ENCODE data around the gene CSNK1A1. TPM values are rescaled to one million over a fixed set of nuclear protein-coding genes. Genes with fewer than 3 reads are reported as not detected.
A peak's percentile ranks its signal among the peaks of the same experiment; 100 is the strongest.

Gene CSNK1A1
- total RNA-seq, 1 donor from 2014 or later, result 335 TPM

GRCh38 chr5:149457393-149457763 is 93.9 kb downstream of the CSNK1A1 start:
- no peak overlapping the region for H3K27ac Mint-ChIP-seq
- H3K36me3 ChIP-seq, result no peaks in the 10 kb centered on the region
- no peak for DNase-seq (ENCODE audit: low spot score)
- H3K4me3 ChIP-seq, result no peak overlapping the region
- no peak overlapping the region for H3K9ac ChIP-seq
- no peak overlapping the region for H3K27ac ChIP-seq
- TF ChIP-seq EZH2 (IDR thresholded peaks at IDR 0.05) (no peak), CTCF (IDR thresholded peaks at IDR 0.05) (no peak), EZH2phosphoT487 (IDR thresholded peaks at IDR 0.05) (no peak)
- no peaks in the 10 kb centered on the region for H3K9me3 Mint-ChIP-seq
- H3K27me3 ChIP-seq, result no peaks in the 10 kb centered on the region
- peak overlapping the region; percentile 50 for H3K4me3 Mint-ChIP-seq
- H3K27me3 Mint-ChIP-seq (ENCODE audit: insufficient read depth, low read depth), result peaks cover 2% of the 10 kb centered on the region
- H4K20me1 ChIP-seq (ENCODE audit: low read depth), result no peaks in the 10 kb centered on the region
- peaks cover 5% of the 10 kb centered on the region for H3F3A ChIP-seq (ENCODE audit: low read depth)
- no peak overlapping the region for H2AFZ ChIP-seq (replicated peaks)
- no peaks in the 10 kb centered on the region for H3K9me3 ChIP-seq (ENCODE audit: low read depth)
- H3K4me2 ChIP-seq, result no peak overlapping the region
- peaks cover 6% of the 10 kb centered on the region for H3K4me1 ChIP-seq
- peaks cover 20% of the 10 kb centered on the region for H3K4me1 Mint-ChIP-seq
- no peaks in the 10 kb centered on the region for H3K79me2 ChIP-seq (ENCODE audit: low read depth)
- H3K36me3 Mint-ChIP-seq, result no peaks in the 10 kb centered on the region

- TF ChIP-seq EZH2phosphoT487 (IDR thresholded peaks at IDR 0.05) (no peak), CTCF (IDR thresholded peaks at IDR 0.05) (no peak), EZH2 (IDR thresholded peaks at IDR 0.05) (no peak)
- Histone ChIP-seq H3K4me2 (no peak overlapping the region), H2AFZ (replicated peaks) (no peak overlapping the region), H3K27ac (no peak overlapping the region), H4K20me1 (ENCODE audit: low read depth) (no peaks in the 10 kb centered on the region), H3K79me2 (ENCODE audit: low read depth) (no peaks in the 10 kb centered on the region), H3K4me3 (no peak overlapping the region), H3K9me3 (ENCODE audit: low read depth) (no peaks in the 10 kb centered on the region), H3K27me3 (no peaks in the 10 kb centered on the region), H3F3A (ENCODE audit: low read depth) (peaks cover 11% of the 10 kb centered on the region), H3K9ac (no peak overlapping the region), H3K4me1 (peaks cover 6% of the 10 kb centered on the region), H3K36me3 (no peaks in the 10 kb centered on the region)
- Mint-ChIP-seq H3K4me3 (no peak overlapping the region), H3K36me3 (no peaks in the 10 kb centered on the region), H3K27me3 (ENCODE audit: insufficient read depth, low read depth) (peaks cover 2% of the 10 kb centered on the region), H3K9me3 (no peaks in the 10 kb centered on the region), H3K4me1 (peaks cover 25% of the 10 kb centered on the region), H3K27ac (peak overlapping the region; percentile 3)
- DNase-seq (ENCODE audit: low spot score), result no peak
Observed at GRCh38 chr5:149456597-149457392, 94.4 kb downstream of the CSNK1A1 start.

GRCh38 chr5:149455889-149456409 is 95.3 kb downstream of the CSNK1A1 start:
- Histone ChIP-seq H3F3A (ENCODE audit: low read depth) (peaks cover 12% of the 10 kb centered on the region), H3K79me2 (ENCODE audit: low read depth) (no peaks in the 10 kb centered on the region), H3K4me1 (peaks cover 6% of the 10 kb centered on the region), H3K9me3 (ENCODE audit: low read depth) (no peaks in the 10 kb centered on the region), H3K4me2 (no peak overlapping the region), H3K9ac (no peak overlapping the region), H3K4me3 (no peak overlapping the region), H3K27me3 (no peaks in the 10 kb centered on the region), H3K36me3 (no peaks in the 10 kb centered on the region), H4K20me1 (ENCODE audit: low read depth) (no peaks in the 10 kb centered on the region), H2AFZ (replicated peaks) (peak overlapping the region; percentile 13), H3K27ac (no peak overlapping the region)
- H3K27ac Mint-ChIP-seq, result peak overlapping the region; percentile 95
- peak overlapping the region; percentile 48 for H3K4me3 Mint-ChIP-seq
- no peaks in the 10 kb centered on the region for H3K36me3 Mint-ChIP-seq
- TF ChIP-seq CTCF (IDR thresholded peaks at IDR 0.05) (no peak), EZH2 (IDR thresholded peaks at IDR 0.05) (no peak), EZH2phosphoT487 (IDR thresholded peaks at IDR 0.05) (no peak)
- peaks cover 2% of the 10 kb centered on the region for H3K27me3 Mint-ChIP-seq (ENCODE audit: insufficient read depth, low read depth)
- DNase-seq (ENCODE audit: low spot score), result no peak
- no peaks in the 10 kb centered on the region for H3K9me3 Mint-ChIP-seq
- H3K4me1 Mint-ChIP-seq, result peaks cover 29% of the 10 kb centered on the region
